ENCODE results near the gene ZMAT1.
A peak's percentile ranks its signal among the peaks of the same experiment; 100 is the strongest.
"Not testable (repeated sequence)": the region's sequence is repeated elsewhere in the genome, so short reads cannot be mapped to it uniquely, and the experiment has no call there.

The ZMAT1 gene

GRCh38 chrX:101931488-101932248 lies at the start of gene ZMAT1:
TSS of gene ZMAT1 (minus strand) at chrX:101932027. CDS start at chrX:101932008, 19 bp downstream.
- DNase-seq: peak; percentile 89

DNA sequence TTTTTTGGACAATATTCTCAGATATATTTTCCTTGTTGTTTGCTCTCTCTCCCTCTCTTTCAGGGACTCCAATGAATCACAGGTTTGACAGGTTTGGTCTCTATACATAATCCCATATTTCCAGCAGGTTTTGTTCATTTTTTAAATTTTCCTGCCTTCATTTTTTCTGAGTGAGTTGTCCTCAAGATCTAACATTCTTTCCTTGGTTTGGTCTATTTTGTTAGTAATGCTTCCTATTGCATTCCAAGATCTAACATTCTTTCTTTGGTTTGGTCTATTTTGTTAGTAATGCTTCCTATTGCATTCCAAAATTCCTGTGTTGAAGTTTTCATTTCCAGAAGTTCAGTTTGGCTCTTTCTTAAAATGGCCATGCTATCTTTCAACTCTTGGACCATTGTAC lies 45.3 kb upstream of the ZMAT1 start:
- DNase-seq: no peak

- DNase-seq: no peak
These were observed 41.2 kb upstream of the ZMAT1 start for GRCh38 chrX:101973066-101973465.

GRCh38 chrX:101964923-101965539 lies 33.2 kb upstream of the ZMAT1 start:
- DNase-seq: not testable (repeated sequence)

GRCh38 chrX:101958139-101958538 lies 26.3 kb upstream of the ZMAT1 start:
- no peak for DNase-seq

DNA sequence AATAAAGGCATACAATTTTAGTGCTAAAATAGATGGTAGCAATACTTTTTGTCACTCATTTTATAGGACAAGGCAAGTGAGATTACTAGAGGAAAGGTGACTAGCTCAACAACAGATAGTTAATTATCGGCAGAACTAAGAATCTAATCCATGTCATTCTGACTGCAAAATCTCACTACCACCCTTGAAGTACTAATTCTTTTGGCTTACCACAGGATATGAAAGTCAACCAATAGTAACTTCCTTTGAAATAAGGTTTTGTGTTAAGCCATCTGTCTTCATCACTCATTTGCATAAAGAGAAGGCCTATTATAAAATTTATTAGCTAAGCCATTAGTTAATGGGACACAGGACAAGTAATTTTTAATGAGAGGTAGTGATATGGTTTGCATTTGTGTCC lies 25.3 kb upstream of the ZMAT1 start:
- no peak for DNase-seq

DNA sequence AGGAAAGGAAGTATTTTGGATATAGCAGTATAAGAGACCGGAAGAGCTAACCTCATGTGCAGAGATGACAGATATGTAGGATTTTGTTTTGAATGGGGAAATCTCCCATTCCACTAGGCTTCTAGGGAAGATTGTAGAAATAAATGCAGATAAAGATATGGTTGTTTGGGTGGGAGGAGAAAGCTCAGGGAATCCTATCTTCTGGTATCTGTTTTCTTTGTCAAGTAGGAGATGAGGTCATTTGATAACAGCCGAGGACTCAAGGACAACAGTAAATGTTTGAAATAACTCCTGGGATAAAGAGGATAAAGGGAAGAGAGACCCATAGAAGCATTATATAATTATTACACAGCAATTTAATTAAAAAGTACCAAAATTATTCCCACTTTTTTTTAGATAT lies 24.7 kb upstream of the ZMAT1 start:
- no peak for DNase-seq

DNA sequence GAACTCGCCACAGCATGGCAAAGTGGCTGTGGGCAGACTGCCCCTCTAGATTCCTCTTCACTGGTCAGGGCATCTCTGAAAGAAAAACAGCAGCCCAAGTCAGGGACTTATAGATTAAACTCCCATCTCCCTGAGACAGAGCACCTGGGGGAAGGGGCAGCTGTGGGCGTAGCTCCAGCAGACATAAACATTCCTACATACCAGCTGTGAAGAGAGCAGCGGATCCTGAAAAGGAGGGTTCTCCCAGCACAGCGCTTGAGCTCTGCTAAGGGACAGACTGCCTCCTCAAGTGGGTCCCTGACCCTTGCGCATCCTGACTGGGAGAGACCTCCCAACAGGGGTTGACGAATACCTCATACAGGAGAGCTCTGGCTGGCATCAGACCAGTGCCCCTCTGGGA lies 18.8 kb upstream of the ZMAT1 start:
- DNase-seq: no peak

- DNase-seq: no peak
These were observed 383 bp upstream of the ZMAT1 start for GRCh38 chrX:101932249-101932570.

- DNase-seq: no peak
These were observed 715 bp downstream of the ZMAT1 start for GRCh38 chrX:101931136-101931487.

DNA sequence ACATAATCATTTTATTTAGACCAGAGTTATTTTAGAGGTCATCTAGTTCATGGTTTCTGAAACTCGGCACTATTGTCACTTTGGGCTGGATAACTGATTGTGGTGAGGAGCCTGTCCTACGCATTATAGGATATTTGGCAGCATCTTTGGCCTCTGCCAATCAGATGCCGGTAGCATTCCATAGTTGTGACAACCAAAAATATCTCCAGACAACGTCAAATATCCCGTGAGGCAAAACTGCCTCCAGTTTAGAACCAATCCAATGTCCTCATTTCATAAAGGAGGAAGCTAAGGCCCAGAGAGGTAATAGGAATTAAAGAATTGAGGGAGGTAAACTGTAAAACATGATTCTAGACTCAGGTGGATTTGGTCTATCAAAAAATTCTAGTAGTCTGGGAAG lies 6.1 kb downstream of the ZMAT1 start:
- DNase-seq: no peak

GRCh38 chrX:101918751-101919150 lies 13.1 kb downstream of the ZMAT1 start:
- no peak for DNase-seq

DNA sequence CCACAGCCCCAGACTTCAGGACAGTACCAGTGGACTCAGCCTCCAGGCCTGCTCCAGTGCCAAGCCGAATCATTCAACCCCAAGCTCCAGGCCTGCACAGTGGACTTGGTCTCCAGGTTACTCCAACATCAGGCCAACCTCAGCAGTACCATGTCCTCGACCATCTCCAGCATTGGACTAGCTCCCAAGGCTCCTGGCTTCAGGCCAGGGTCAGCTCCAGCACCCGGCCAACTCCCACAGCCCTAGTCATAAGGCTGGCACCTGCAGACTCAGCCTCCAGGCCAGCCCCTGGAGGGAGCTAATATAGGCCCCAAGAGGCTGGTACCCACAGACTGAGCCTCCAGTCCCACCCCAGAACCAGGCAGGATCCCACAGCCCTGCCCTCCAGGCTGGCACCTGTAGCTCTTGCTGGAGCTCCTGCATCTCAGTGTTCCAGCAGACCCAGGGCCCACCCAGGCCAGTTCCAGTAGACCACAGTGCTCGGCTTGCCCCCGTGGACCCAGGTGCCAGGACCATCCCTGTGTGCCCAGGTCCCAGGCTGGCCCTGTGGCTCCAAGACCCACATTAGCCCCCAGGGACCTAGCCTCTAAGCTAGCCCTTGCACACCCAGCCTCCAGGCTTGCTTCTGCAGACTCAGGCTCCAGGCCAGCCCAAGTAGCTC lies 25.6 kb downstream of the ZMAT1 start:
- no peak for DNase-seq

DNA sequence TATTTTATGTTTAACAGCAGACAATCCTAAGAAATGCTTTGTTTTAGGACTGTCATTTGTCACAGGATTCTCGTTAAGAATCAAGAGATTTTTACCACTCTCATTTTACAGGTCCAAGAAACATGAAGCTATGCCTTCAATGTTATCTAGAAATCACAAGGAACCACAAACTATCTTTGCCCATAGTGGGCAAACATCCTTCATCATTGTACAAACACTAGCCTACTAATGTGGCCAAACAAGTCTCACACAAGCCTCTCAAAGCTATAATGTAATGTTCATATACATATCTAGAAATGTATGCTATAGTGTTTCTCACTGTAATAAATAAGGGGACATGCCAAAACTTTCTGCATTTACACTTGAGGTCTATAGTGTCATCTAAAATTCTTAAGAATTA lies 26.8 kb downstream of the ZMAT1 start:
- no peak for DNase-seq

Data from stimulated activated CD4-positive, alpha-beta T cell treated with anti-CD3 and anti-CD28 coated beads, Interleukin-12 subunit alpha, Interleukin-12 subunit beta, amount 100 ng/mL, for 4 hours (primary cell).